ENCODE measurements around the gene SLC1A1. TPM values are rescaled to one million over a fixed set of nuclear protein-coding genes. Genes with fewer than 3 reads are reported as not detected.
A peak's percentile ranks its signal among the peaks of the same experiment; 100 is the strongest.

The SLC1A1 gene
- polyA plus RNA-seq (2013, experiment 1 of 2): 3.6 TPM
- 3.8 TPM for polyA plus RNA-seq (2013, experiment 2 of 2)

DNA sequence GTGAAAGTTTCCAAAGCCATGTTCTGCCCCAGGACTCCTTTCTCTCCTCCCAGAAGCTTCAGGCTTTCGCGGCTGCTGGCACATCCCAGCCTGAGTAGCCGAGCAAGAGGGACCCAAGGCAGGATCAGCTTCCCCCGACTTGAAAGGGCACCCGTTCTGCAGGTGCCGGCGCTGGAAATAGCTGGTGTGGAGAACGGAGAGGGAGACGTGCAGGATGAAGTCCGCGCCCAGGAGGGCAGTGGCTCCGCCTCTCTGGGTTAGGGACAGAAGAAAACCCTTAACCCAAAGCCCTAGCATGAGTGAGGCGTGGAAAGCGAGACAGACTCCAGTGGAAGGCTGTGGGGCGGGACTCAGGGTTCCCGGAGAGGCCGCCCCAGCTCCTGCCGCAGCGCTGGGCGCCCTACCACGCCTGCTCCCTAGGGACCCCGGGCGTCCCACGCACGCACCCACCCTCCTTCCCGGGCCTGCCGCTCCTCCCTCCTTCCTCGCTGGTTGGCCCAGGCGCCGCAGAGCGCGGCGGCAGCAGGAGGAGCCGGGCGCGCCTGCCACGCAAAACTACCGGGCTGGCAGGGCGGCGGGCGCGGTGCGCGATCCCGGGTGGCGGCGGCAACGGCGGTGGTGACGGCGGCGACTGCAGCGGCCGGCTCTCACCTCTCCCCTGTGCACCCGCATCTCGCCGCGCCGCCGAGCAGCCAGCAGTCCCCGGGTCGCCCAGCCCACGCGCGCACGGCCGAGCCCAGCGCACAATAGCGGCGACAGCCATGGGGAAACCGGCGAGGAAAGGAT lies at the start of gene SLC1A1:
Gene SLC1A1, plus strand, starts transcription at position 550 of the 786 bp plus-strand sequence. Its CDS starts 212 bp downstream, at position 762.
- Histone ChIP-seq H3K18ac (ENCODE audit: low read depth in 1 of 2, low read length in 2 of 2) (peak within 1 kb of the TSS in 1 of 2 experiments; percentile 78), H3K14ac (ENCODE audit: low read length in 2 of 2) (peak within 1 kb of the TSS in 1 of 2 experiments; percentile 97), H3K4ac (ENCODE audit: low read depth in 1 of 2, low read length in 2 of 2) (peak within 1 kb of the TSS in 1 of 2 experiments; percentile 58), H3K9ac (ENCODE audit: low read length) (peak within 1 kb of the TSS; percentile 87), H3K4me2 (ENCODE audit: low read length, poor library complexity, severe bottlenecking) (peak within 1 kb of the TSS; percentile 94), H3K4me3 (ENCODE audit: insufficient read depth in 1 of 2, low read depth in 1 of 2, low read length in 2 of 2) (peak within 1 kb of the TSS; percentile 92 to 99), H3K27me3 (ENCODE audit: control insufficient read depth in 1 of 2, insufficient read depth in 1 of 2, low read length in 2 of 2) (no peaks in the 10 kb centered on the region), H2BK5ac (ENCODE audit: low read depth, low read length, poor library complexity, severe bottlenecking) (peak within 1 kb of the TSS; percentile 37), H2BK12ac (ENCODE audit: low read length in 2 of 2) (peak within 1 kb of the TSS in 1 of 2 experiments; percentile 55), H3K27ac (ENCODE audit: low read length, poor library complexity, severe bottlenecking) (peak within 1 kb of the TSS; percentile 51), H3K4me1 (ENCODE audit: control insufficient read depth, insufficient read depth, low read depth, low read length) (peaks cover 14% of the 10 kb centered on the region), H4K91ac (ENCODE audit: low read length) (no peak within 1 kb of the TSS), H2BK15ac (ENCODE audit: low read depth, poor library complexity, severe bottlenecking) (no peak within 1 kb of the TSS), H2BK120ac (ENCODE audit: low read depth, low read length) (no peak within 1 kb of the TSS), H3K79me1 (replicated peaks; ENCODE audit: low read length, poor library complexity, severe bottlenecking) (peaks cover 13% of the 10 kb centered on the region), H3K9me3 (ENCODE audit: control insufficient read depth, low read length) (no peaks in the 10 kb centered on the region), H2AK5ac (ENCODE audit: low read length, severe bottlenecking) (peak within 1 kb of the TSS; percentile 72), H3K23ac (ENCODE audit: low read length in 2 of 2) (peak within 1 kb of the TSS in 1 of 2 experiments; percentile 96), H3K36me3 (ENCODE audit: control insufficient read depth in 1 of 2, insufficient read depth in 2 of 2, low read depth in 1 of 2, low read length in 2 of 2) (no peaks in the 10 kb centered on the region), H4K8ac (ENCODE audit: low read length) (peak within 1 kb of the TSS; percentile 10), H2AFZ (ENCODE audit: low read depth, low read length) (peak within 1 kb of the TSS; percentile 93)
- WGBS: under 1% methylated on average over 66 of the region's 72 CpGs
- DNase-seq: peak; percentile 63

DNA sequence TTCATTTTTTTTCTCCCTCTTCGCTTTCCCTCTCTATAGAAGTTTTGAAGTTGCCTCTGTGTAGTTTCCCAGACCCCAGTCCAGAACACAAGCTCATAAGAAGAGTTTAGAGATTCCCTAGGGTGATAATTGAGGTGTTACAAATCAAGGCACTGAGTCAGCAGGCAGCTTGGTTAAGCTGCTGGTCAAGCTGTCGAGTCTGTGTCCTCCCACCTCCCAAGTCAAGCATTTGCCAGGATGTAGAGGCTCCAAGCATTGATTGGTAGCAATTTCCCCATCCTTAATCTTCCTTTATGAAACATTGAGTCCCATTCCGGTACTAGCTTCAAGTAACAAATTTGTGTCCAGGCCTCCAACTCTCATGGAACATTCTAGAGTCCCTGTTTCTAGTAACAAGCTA lies 47.5 kb upstream of the SLC1A1 start:
- Histone ChIP-seq H4K91ac (ENCODE audit: low read length) (no peak overlapping the region), H3K79me1 (replicated peaks; ENCODE audit: low read length, poor library complexity, severe bottlenecking) (no peaks in the 10 kb centered on the region), H2BK15ac (ENCODE audit: low read depth, poor library complexity, severe bottlenecking) (no peak overlapping the region), H3K4me3 (ENCODE audit: insufficient read depth in 1 of 2, low read depth in 1 of 2, low read length in 2 of 2) (no peak overlapping the region), H3K23ac (ENCODE audit: low read length in 2 of 2) (peak overlapping the region in 1 of 2 experiments; percentile 67), H3K27ac (ENCODE audit: low read length, poor library complexity, severe bottlenecking) (no peak overlapping the region), H3K36me3 (ENCODE audit: control insufficient read depth in 1 of 2, insufficient read depth in 2 of 2, low read depth in 1 of 2, low read length in 2 of 2) (no peaks in the 10 kb centered on the region), H3K9ac (ENCODE audit: low read length) (no peak overlapping the region), H4K8ac (ENCODE audit: low read length) (no peak overlapping the region), H2AFZ (ENCODE audit: low read depth, low read length) (no peak overlapping the region), H3K27me3 (ENCODE audit: control insufficient read depth in 1 of 2, insufficient read depth in 1 of 2, low read length in 2 of 2) (no peaks in the 10 kb centered on the region), H2AK5ac (ENCODE audit: low read length, severe bottlenecking) (no peak overlapping the region), H3K4me1 (ENCODE audit: control insufficient read depth, insufficient read depth, low read depth, low read length) (no peaks in the 10 kb centered on the region), H2BK120ac (ENCODE audit: low read depth, low read length) (no peak overlapping the region), H2BK5ac (ENCODE audit: low read depth, low read length, poor library complexity, severe bottlenecking) (no peak overlapping the region), H3K18ac (ENCODE audit: low read depth in 1 of 2, low read length in 2 of 2) (no peak overlapping the region), H3K14ac (ENCODE audit: low read length in 2 of 2) (no peak overlapping the region), H3K4ac (ENCODE audit: low read depth in 1 of 2, low read length in 2 of 2) (no peak overlapping the region), H2BK12ac (ENCODE audit: low read length in 2 of 2) (no peak overlapping the region), H3K4me2 (ENCODE audit: low read length, poor library complexity, severe bottlenecking) (no peak overlapping the region), H3K9me3 (ENCODE audit: control insufficient read depth, low read length) (no peaks in the 10 kb centered on the region)
- WGBS: 35% methylated on average over 2 of the region's 3 CpGs
- DNase-seq: no peak

DNA sequence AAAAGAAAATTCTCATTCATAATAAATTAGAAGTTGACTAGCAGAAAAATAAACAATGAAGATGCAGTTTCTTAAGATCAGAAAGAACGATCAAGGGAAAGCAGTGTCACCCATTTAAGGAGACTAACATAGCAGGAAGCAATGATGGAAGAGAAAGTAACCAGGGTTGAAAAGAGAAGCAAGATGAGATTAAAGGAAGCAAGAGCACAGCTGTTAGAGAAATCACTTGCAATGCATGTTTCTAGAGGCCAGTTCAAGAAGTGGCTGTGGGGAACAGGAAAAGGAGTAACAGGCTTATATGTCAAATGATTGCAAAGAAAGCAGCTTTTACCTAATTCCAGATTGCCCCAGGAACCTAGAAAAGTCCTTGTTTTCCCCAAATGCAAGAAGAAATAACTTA lies 46.8 kb upstream of the SLC1A1 start:
- H4K91ac ChIP-seq (ENCODE audit: low read length): no peak overlapping the region
- H3K4me3 ChIP-seq (ENCODE audit: insufficient read depth in 1 of 2, low read depth in 1 of 2, low read length in 2 of 2): no peak overlapping the region
- H2AK5ac ChIP-seq (ENCODE audit: low read length, severe bottlenecking): no peak overlapping the region
- no peak overlapping the region for H3K4me2 ChIP-seq (ENCODE audit: low read length, poor library complexity, severe bottlenecking)
- H3K4ac ChIP-seq (ENCODE audit: low read depth in 1 of 2, low read length in 2 of 2): no peak overlapping the region
- no peak overlapping the region for H2BK120ac ChIP-seq (ENCODE audit: low read depth, low read length)
- H3K27me3 ChIP-seq (ENCODE audit: control insufficient read depth in 1 of 2, insufficient read depth in 1 of 2, low read length in 2 of 2): no peaks in the 10 kb centered on the region
- 93% methylated on average over 1 of the region's 1 CpG for WGBS
- no peak for DNase-seq
- no peaks in the 10 kb centered on the region for H3K9me3 ChIP-seq (ENCODE audit: control insufficient read depth, low read length)
- H2BK15ac ChIP-seq (ENCODE audit: low read depth, poor library complexity, severe bottlenecking): no peak overlapping the region
- H3K14ac ChIP-seq (ENCODE audit: low read length in 2 of 2): no peak overlapping the region
- H2BK5ac ChIP-seq (ENCODE audit: low read depth, low read length, poor library complexity, severe bottlenecking): no peak overlapping the region
- H2AFZ ChIP-seq (ENCODE audit: low read depth, low read length): no peak overlapping the region
- no peaks in the 10 kb centered on the region for H3K36me3 ChIP-seq (ENCODE audit: control insufficient read depth in 1 of 2, insufficient read depth in 2 of 2, low read depth in 1 of 2, low read length in 2 of 2)
- no peaks in the 10 kb centered on the region for H3K4me1 ChIP-seq (ENCODE audit: control insufficient read depth, insufficient read depth, low read depth, low read length)
- no peak overlapping the region for H3K9ac ChIP-seq (ENCODE audit: low read length)
- no peak overlapping the region for H3K23ac ChIP-seq (ENCODE audit: low read length in 2 of 2)
- H3K27ac ChIP-seq (ENCODE audit: low read length, poor library complexity, severe bottlenecking): no peak overlapping the region
- no peak overlapping the region for H3K18ac ChIP-seq (ENCODE audit: low read depth in 1 of 2, low read length in 2 of 2)
- H2BK12ac ChIP-seq (ENCODE audit: low read length in 2 of 2): no peak overlapping the region
- no peaks in the 10 kb centered on the region for H3K79me1 ChIP-seq (replicated peaks; ENCODE audit: low read length, poor library complexity, severe bottlenecking)
- no peak overlapping the region for H4K8ac ChIP-seq (ENCODE audit: low read length)

DNA sequence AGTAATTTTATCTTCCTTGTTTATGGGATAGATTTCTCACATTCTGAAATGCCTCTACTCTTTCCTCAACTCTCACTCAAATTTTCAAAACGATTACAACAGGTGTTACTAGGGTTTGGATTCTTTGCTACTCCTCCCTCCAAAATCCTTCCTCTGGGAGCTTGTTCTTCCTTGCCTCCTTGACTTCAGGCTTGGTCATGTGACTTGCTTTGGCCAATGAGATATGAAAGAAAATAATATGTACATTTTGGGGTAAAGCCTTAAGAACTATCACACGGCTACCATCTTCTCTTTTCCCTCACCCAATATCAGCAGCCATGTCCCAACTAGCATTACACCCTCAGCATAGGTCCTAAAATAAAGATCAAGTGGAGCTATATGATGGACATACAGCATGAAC lies 28.8 kb upstream of the SLC1A1 start:
- H3K23ac ChIP-seq (ENCODE audit: low read length in 2 of 2): no peak overlapping the region
- H3K4ac ChIP-seq (ENCODE audit: low read depth in 1 of 2, low read length in 2 of 2): no peak overlapping the region
- no peak overlapping the region for H2BK5ac ChIP-seq (ENCODE audit: low read depth, low read length, poor library complexity, severe bottlenecking)
- no peak overlapping the region for H2AK5ac ChIP-seq (ENCODE audit: low read length, severe bottlenecking)
- H3K4me3 ChIP-seq (ENCODE audit: insufficient read depth in 1 of 2, low read depth in 1 of 2, low read length in 2 of 2): no peak overlapping the region
- H3K9ac ChIP-seq (ENCODE audit: low read length): no peak overlapping the region
- no peaks in the 10 kb centered on the region for H3K27me3 ChIP-seq (ENCODE audit: control insufficient read depth in 1 of 2, insufficient read depth in 1 of 2, low read length in 2 of 2)
- H2BK15ac ChIP-seq (ENCODE audit: low read depth, poor library complexity, severe bottlenecking): no peak overlapping the region
- no peak overlapping the region for H2BK12ac ChIP-seq (ENCODE audit: low read length in 2 of 2)
- H3K36me3 ChIP-seq (ENCODE audit: control insufficient read depth in 1 of 2, insufficient read depth in 2 of 2, low read depth in 1 of 2, low read length in 2 of 2): no peaks in the 10 kb centered on the region
- H3K27ac ChIP-seq (ENCODE audit: low read length, poor library complexity, severe bottlenecking): no peak overlapping the region
- H3K9me3 ChIP-seq (ENCODE audit: control insufficient read depth, low read length): no peaks in the 10 kb centered on the region
- no peak overlapping the region for H3K4me2 ChIP-seq (ENCODE audit: low read length, poor library complexity, severe bottlenecking)
- H3K4me1 ChIP-seq (ENCODE audit: control insufficient read depth, insufficient read depth, low read depth, low read length): no peaks in the 10 kb centered on the region
- DNase-seq: no peak
- no peak overlapping the region for H3K18ac ChIP-seq (ENCODE audit: low read depth in 1 of 2, low read length in 2 of 2)
- no peak overlapping the region for H3K14ac ChIP-seq (ENCODE audit: low read length in 2 of 2)
- no peaks in the 10 kb centered on the region for H3K79me1 ChIP-seq (replicated peaks; ENCODE audit: low read length, poor library complexity, severe bottlenecking)
- H4K91ac ChIP-seq (ENCODE audit: low read length): no peak overlapping the region
- H4K8ac ChIP-seq (ENCODE audit: low read length): no peak overlapping the region
- no peak overlapping the region for H2AFZ ChIP-seq (ENCODE audit: low read depth, low read length)
- no peak overlapping the region for H2BK120ac ChIP-seq (ENCODE audit: low read depth, low read length)
- 60% methylated on average over 1 of the region's 2 CpGs for WGBS

Data from mesenchymal stem cell (in vitro differentiated cells and primary cell).